HepG2 (cell line): ENCODE data around the gene RSL1D1. TPM values are rescaled to one million over a fixed set of nuclear protein-coding genes. Genes with fewer than 3 reads are reported as not detected.
A peak's percentile ranks its signal among the peaks of the same experiment; 100 is the strongest.

Source experiments
- CEBPZ ChIP-seq: IDR thresholded peaks from 2 replicates; pipeline ENCODE4 v1.6.1; 2012; ENCODE audit warnings: low read length, improper control_type of control experiment
- DZIP1 ChIP-seq: sonication (generic); formaldehyde crosslinking; IDR thresholded peaks from 2 replicates; pipeline ENCODE4 v1.5.0; 2020; ENCODE audit warnings: mild to moderate bottlenecking, missing genetic modification reagents
- FOXA3 ChIP-seq: IDR thresholded peaks from 2 replicates; pipeline ENCODE4 v1.6.1; 2016; ENCODE audit warnings: missing genetic modification reagents, missing compliant biosample characterization
- GATA4 ChIP-seq: sonication (generic); IDR thresholded peaks from 2 replicates; pipeline ENCODE4 v1.6.1; 2016; ENCODE audit warnings: antibody characterized with exemption, low read depth, borderline replicate concordance
- GPBP1L1 ChIP-seq: sonication (generic); formaldehyde crosslinking; IDR thresholded peaks from 2 replicates; pipeline ENCODE4 v1.5.0; 2020; ENCODE audit warnings: mild to moderate bottlenecking, missing genetic modification reagents
- HMGA1 ChIP-seq: sonication (generic); formaldehyde crosslinking; conservative IDR thresholded peaks from 2 replicates; pipeline ENCODE4 v1.4.0; 2020; ENCODE audit warnings: missing genetic modification reagents
- HNRNPK ChIP-seq: fragments of 200-400 bp; formaldehyde crosslinking; IDR thresholded peaks from 2 replicates; pipeline ENCODE4 v1.6.1; 2018; ENCODE audit warnings: low read length, low read depth, moderate library complexity, mild to moderate bottlenecking; ENCODE audit not compliant: poor library complexity, severe bottlenecking
- KDM5B ChIP-seq: sonication (generic); formaldehyde crosslinking; IDR thresholded peaks from 2 replicates; pipeline ENCODE4 v1.4.0; 2020; ENCODE audit warnings: missing genetic modification reagents, mild to moderate bottlenecking, borderline replicate concordance
- MXD1 ChIP-seq: sonication (generic); formaldehyde crosslinking; IDR thresholded peaks from 2 replicates; pipeline ENCODE4 v1.4.0; 2020; ENCODE audit warnings: mild to moderate bottlenecking, missing genetic modification reagents
- POGK ChIP-seq: sonication (generic); formaldehyde crosslinking; conservative IDR thresholded peaks from 2 replicates; pipeline ENCODE4 v1.8.0; 2022; ENCODE audit warnings: mild to moderate bottlenecking, moderate library complexity, missing genetic modification reagents
- ZBTB7A ChIP-seq: sonication (generic); formaldehyde crosslinking; IDR thresholded peaks from 2 replicates; pipeline ENCODE4 v1.8.0; 2022; ENCODE audit warnings: mild to moderate bottlenecking, missing genetic modification reagents
- ZNF382 ChIP-seq: sonication (generic); formaldehyde crosslinking; IDR thresholded peaks from 2 replicates; pipeline ENCODE4 v1.5.0; 2020; ENCODE audit warnings: missing genetic modification reagents, mild to moderate bottlenecking, borderline replicate concordance
- ZNF800 ChIP-seq: sonication (generic); formaldehyde crosslinking; IDR thresholded peaks from 2 replicates; pipeline ENCODE4 v1.4.0; 2020; ENCODE audit warnings: missing genetic modification reagents
- ZNF816 ChIP-seq: sonication (generic); formaldehyde crosslinking; IDR thresholded peaks from 2 replicates; pipeline ENCODE4 v1.8.0; 2022; ENCODE audit warnings: missing genetic modification reagents, mild to moderate bottlenecking, borderline replicate concordance
- ZSCAN12 ChIP-seq: sonication (generic); formaldehyde crosslinking; IDR thresholded peaks from 2 replicates; pipeline ENCODE4 v1.9.0; 2021; ENCODE audit warnings: mild to moderate bottlenecking, missing genetic modification reagents
- polyA plus RNA-seq, 8 experiments: library from polyadenylated mRNA; depleted of rRNA in 3 of 8; stranded (reverse) in 7 of 8; unstranded in 1 of 8; fragments of >200 nt; fragmentation: Illumina TruSeq in 4 of 8; extraction: Trizol in 4 of 8; gene quantifications; 2 replicates each; pipeline versions ENCODE4 v1.2.1 to v1.2.3, GENCODE V29; 2011 to 2016; ENCODE audit warnings: low read depth in 4 of 8, missing spikeins in 1 of 8, mixed read lengths in 1 of 8; ENCODE audit not compliant: insufficient read depth in 1 of 8
- total RNA-seq, 5 experiments: library from RNA; depleted of rRNA; stranded (reverse); fragments of >200 nt; fragmentation: Illumina TruSeq; extraction: Trizol; gene quantifications; 2 replicates each; pipeline ENCODE4 v1.2.3, GENCODE V29; 2016; ENCODE audit warnings: low read depth in 1 of 5

Gene RSL1D1
- total and polyA plus RNA-seq, 2 of the 13 experiments (the other 11 are each of a cell fraction or from before 2014, with no cell fraction given), result 187 to 343 TPM

- TF ChIP-seq FOXA3 (CRISPR knock-in tag) (no peak), GATA4 (no peak), KDM5B (peak; percentile 58; the same call in 1 of the 2 replicates), CEBPZ (no peak), MXD1 (peak; percentile 35; the same call in 1 of the 2 replicates), ZSCAN12 (CRISPR knock-in tag) (peak; percentile 72; the same call in 1 of the 2 replicates), GPBP1L1 (CRISPR knock-in tag) (no peak), HNRNPK (no peak), DZIP1 (no peak; the same call in 1 of the 2 replicates), ZNF382 (no peak), HMGA1 (CRISPR knock-in tag) (no peak), ZNF800 (CRISPR knock-in tag) (peak; percentile 36; the same call in 1 of the 2 replicates), ZBTB7A (CRISPR knock-in tag) (no peak), POGK (CRISPR knock-in tag) (0 out of 2 replicates have a peak, but pooled peaks have one; percentile 26), ZNF816 (CRISPR knock-in tag) (no peak)
Observed at GRCh38 chr16:11796227-11797165, 54.8 kb downstream of the RSL1D1 start (continued).
